CD14-positive monocyte (primary cell): ENCODE results near the gene CHST3. TPM values are rescaled to one million over a fixed set of nuclear protein-coding genes. Genes with fewer than 3 reads are reported as not detected.

Source experiments
- DNase-seq, 3 donors: peaks; one replicate each; pipeline ENCODE4 v3.0.0-alpha.2; 2011 to 2022
- H2AFZ ChIP-seq: 2 replicates; pipeline ENCODE4 v1.6.0; 2012; ENCODE audit warnings: mild to moderate bottlenecking, low read depth, low read length, inconsistent platforms; ENCODE audit not compliant: insufficient read depth, poor library complexity, severe bottlenecking
- H3K27ac ChIP-seq, 2 donors: 1 replicate in 1 of 2; 2 replicates in 1 of 2; pipeline ENCODE4 v1.5.1; 2012 to 2013; ENCODE audit warnings: low read length in 2 of 2, control low read depth in 1 of 2, inconsistent platforms in 1 of 2, low read depth in 1 of 2, mild to moderate bottlenecking in 1 of 2
- H3K27me3 ChIP-seq, 2 donors: one replicate each; pipeline versions ENCODE4 v1.6.0 to v1.6.1; 2011 to 2013; ENCODE audit warnings: low read length in 2 of 2; ENCODE audit not compliant: control insufficient read depth in 2 of 2, insufficient read depth in 2 of 2
- H3K36me3 ChIP-seq, 2 donors: replicated peaks in 1 of 2; 1 replicate in 1 of 2; 2 replicates in 1 of 2; pipeline versions ENCODE4 v1.5.1 to v1.6.1; 2012 to 2013; ENCODE audit warnings: low read length in 2 of 2, control low read depth in 1 of 2, inconsistent platforms in 1 of 2, mild to moderate bottlenecking in 1 of 2; ENCODE audit not compliant: insufficient read depth in 2 of 2, control insufficient read depth in 1 of 2
- H3K4me1 ChIP-seq, 2 donors: 1 replicate in 1 of 2; 2 replicates in 1 of 2; pipeline versions ENCODE4 v1.5.1 to v1.6.1; 2012 to 2013; ENCODE audit warnings: low read length in 2 of 2, control low read depth in 1 of 2, inconsistent platforms in 1 of 2, mild to moderate bottlenecking in 1 of 2, moderate library complexity in 1 of 2; ENCODE audit not compliant: insufficient read depth in 2 of 2, control insufficient read depth in 1 of 2
- H3K4me2 ChIP-seq: replicated peaks from 2 replicates; pipeline ENCODE3; 2012; ENCODE audit warnings: low read length, moderate library complexity, mild to moderate bottlenecking; ENCODE audit not compliant: poor library complexity, severe bottlenecking; ENCODE audit errors: extremely low read depth
- H3K4me3 ChIP-seq, 3 experiments: fragments of 200-600 bp in 1 of 3; sonication (generic) in 1 of 3; replicated peaks in 1 of 3; 1 replicate in 2 of 3; 2 replicates in 1 of 3; pipeline ENCODE4 v1.5.1; 2011 to 2013; ENCODE audit warnings: low read length in 3 of 3, mild to moderate bottlenecking in 3 of 3, control low read depth in 2 of 3, low read depth in 2 of 3, inconsistent platforms in 1 of 3, moderate library complexity in 1 of 3
- H3K79me2 ChIP-seq: 2 replicates; pipeline ENCODE4 v1.6.0; 2012; ENCODE audit warnings: mild to moderate bottlenecking, control low read depth, inconsistent platforms, low read length, moderate library complexity; ENCODE audit not compliant: insufficient read depth
- H3K9ac ChIP-seq: 2 replicates; pipeline ENCODE4 v1.6.0; 2017; ENCODE audit warnings: low read length, mild to moderate bottlenecking; ENCODE audit not compliant: insufficient read depth, poor library complexity, severe bottlenecking
- H3K9me3 ChIP-seq, 2 donors: replicated peaks in 1 of 2; 1 replicate in 1 of 2; 2 replicates in 1 of 2; pipeline versions ENCODE4 v1.5.1 to v1.6.1; 2012 to 2013; ENCODE audit warnings: low read length in 2 of 2, control low read depth in 1 of 2; ENCODE audit not compliant: control insufficient read depth in 1 of 2, insufficient read depth in 1 of 2
- H4K20me1 ChIP-seq: 2 replicates; pipeline ENCODE4 v1.6.0; 2012; ENCODE audit warnings: mild to moderate bottlenecking, low read length, control low read depth, moderate library complexity; ENCODE audit not compliant: insufficient read depth
- H3K27ac Mint-ChIP-seq, 7 donors: one replicate each; pipeline ENCODE4 v1.8.0; 2020; ENCODE audit warnings: mild to moderate bottlenecking in 7 of 7, mixed read lengths in 7 of 7, moderate library complexity in 6 of 7, inconsistent platforms in 2 of 7
- H3K27me3 Mint-ChIP-seq, 3 donors: one replicate each; pipeline ENCODE4 v1.8.0; 2021 to 2022; ENCODE audit warnings: low read depth in 3 of 3, mild to moderate bottlenecking in 3 of 3, mixed read lengths in 3 of 3, moderate library complexity in 3 of 3, inconsistent platforms in 1 of 3
- H3K36me3 Mint-ChIP-seq, 2 donors: one replicate each; pipeline ENCODE4 v1.8.0; 2020; ENCODE audit warnings: mixed read lengths in 2 of 2, inconsistent platforms in 1 of 2, mild to moderate bottlenecking in 1 of 2
- H3K4me1 Mint-ChIP-seq: one replicate; pipeline ENCODE4 v1.8.0; 2020; ENCODE audit warnings: mild to moderate bottlenecking, mixed read lengths
- H3K4me3 Mint-ChIP-seq, 2 donors: one replicate each; pipeline ENCODE4 v1.8.0; 2020; ENCODE audit warnings: mild to moderate bottlenecking in 2 of 2, mixed read lengths in 2 of 2, moderate library complexity in 1 of 2
- H3K9me3 Mint-ChIP-seq, 7 donors: one replicate each; pipeline ENCODE4 v1.8.0; 2020 to 2022; ENCODE audit warnings: mixed read lengths in 7 of 7, mild to moderate bottlenecking in 6 of 7, moderate library complexity in 6 of 7, inconsistent platforms in 2 of 7
- CTCF ChIP-seq: fragments of 200-600 bp; IDR thresholded peaks from one replicate; pipeline ENCODE4 v1.8.0; 2022; ENCODE audit warnings: antibody characterized with exemption, mild to moderate bottlenecking
- WGBS: methylation state at CpG from one replicate; pipeline ENCODE4 v1.1.5; 2013; ENCODE audit warnings: missing lambda C conversion rate; ENCODE audit not compliant: insufficient coverage; 5-methylcytosine and 5-hydroxymethylcytosine counted together
- intact Hi-C, 2 donors: fragments of 100-400 bp; cut with micrococcal nuclease; formaldehyde crosslinking; loops; one replicate each; pipeline versions ENCODE4 v1.15.0 to v1.15.1; 2023
- polyA plus RNA-seq, 3 donors: library from polyadenylated mRNA; depleted of rRNA in 1 of 3; unstranded in 2 of 3; stranded (reverse) in 1 of 3; fragments of 300-500 nt in 2 of 3; fragments of >200 nt in 1 of 3; fragmentation: Illumina TruSeq in 2 of 3; gene quantifications; 1 replicate in 2 of 3; 2 replicates in 1 of 3; pipeline ENCODE4 v1.2.3, GENCODE V29; 2012 to 2021

The CHST3 gene
- polyA plus RNA-seq, 3 donors = not detected

GRCh38 chr10:72045586-72045985 lies 81.4 kb downstream of the CHST3 start:
- H3K27ac Mint-ChIP-seq = no peak overlapping the region

GRCh38 chr10:72048450-72049124 lies 84.4 kb downstream of the CHST3 start:
- Mint-ChIP-seq H3K27me3 (peaks cover 2 to 7% (median 4%) of the 10 kb centered on the region in 3 donors), H3K27ac (peak overlapping the region in 1 of 7 donors; percentile 12), H3K9me3 (peaks cover 0 to 13% (median 9%) of the 10 kb centered on the region in 7 donors), H3K4me1 (peaks cover 1% of the 10 kb centered on the region), H3K36me3 (no peaks in the 10 kb centered on the region), H3K4me3 (no peak overlapping the region)
- no peak overlapping the region for H3K4me2 ChIP-seq
- peaks cover 5 to 6% of the 10 kb centered on the region in 2 donors for H3K9me3 ChIP-seq
- H3K36me3 ChIP-seq = no peaks in the 10 kb centered on the region
- no peak overlapping the region for H3K9ac ChIP-seq
- TF ChIP-seq CTCF = peak; percentile 99
- no peaks in the 10 kb centered on the region for H3K4me1 ChIP-seq
- WGBS = 17% methylated on average over 6 of the region's 12 CpGs
- no peaks in the 10 kb centered on the region for H3K27me3 ChIP-seq
- peak; percentile 75 to 85 (median 78) for DNase-seq
- intact Hi-C loops = no loop called here
- H3K4me3 ChIP-seq = no peak overlapping the region
- H2AFZ ChIP-seq = no peak overlapping the region
- no peak overlapping the region for H3K27ac ChIP-seq
- H4K20me1 ChIP-seq = no peaks in the 10 kb centered on the region
- no peaks in the 10 kb centered on the region for H3K79me2 ChIP-seq

More at GRCh38 chr10:72045586-72045985, 81.4 kb downstream of the CHST3 start:
- H3K4me2 ChIP-seq = no peak overlapping the region
- H3K36me3 ChIP-seq = no peaks in the 10 kb centered on the region
- no CpG with 5 or more reads among the region's 2 CpGs for WGBS
- peaks cover 5 to 6% of the 10 kb centered on the region in 2 donors for H3K9me3 ChIP-seq
- H3K9me3 Mint-ChIP-seq = peaks cover 0 to 13% (median 9%) of the 10 kb centered on the region in 7 donors
- DNase-seq = no peak
- no peaks in the 10 kb centered on the region for H3K36me3 Mint-ChIP-seq
- H3K9ac ChIP-seq = no peak overlapping the region
- H3K4me1 ChIP-seq = no peaks in the 10 kb centered on the region
- peaks cover 2 to 4% (median 2%) of the 10 kb centered on the region in 3 donors for H3K27me3 Mint-ChIP-seq
- H3K27ac ChIP-seq = no peak overlapping the region
- H3K4me3 ChIP-seq = no peak overlapping the region
- H2AFZ ChIP-seq = no peak overlapping the region
- intact Hi-C loops = no loop called here
- H3K27me3 ChIP-seq = no peaks in the 10 kb centered on the region
- no peak overlapping the region for H3K4me3 Mint-ChIP-seq
- no peak for TF ChIP-seq CTCF
- H4K20me1 ChIP-seq = no peaks in the 10 kb centered on the region
- no peaks in the 10 kb centered on the region for H3K79me2 ChIP-seq
- H3K4me1 Mint-ChIP-seq = peaks cover 1% of the 10 kb centered on the region
